Stimulated activated CD8-positive, alpha-beta memory T cell treated with anti-CD3 and anti-CD28 coated beads, Interleukin-12 subunit alpha, Interleukin-12 subunit beta, amount 100 ng/mL, for 24 hours (primary cell): ENCODE measurements around the gene ZNF385B.
"Not testable (repeated sequence)": the region's sequence is repeated elsewhere in the genome, so short reads cannot be mapped to it uniquely, and the experiment has no call there.

Experiments
- DNase-seq: peaks from one replicate; pipeline ENCODE4 v3.0.0-alpha.2; 2020; ENCODE audit errors: extremely low read depth

The ZNF385B gene

GRCh38 chr2:179636100-179636980, 225.1 kb downstream of the ZNF385B start:
- no peak for DNase-seq

- DNase-seq = not testable (repeated sequence)
Observed at GRCh38 chr2:179631769-179632385, 229.5 kb downstream of the ZNF385B start.

GRCh38 chr2:179629776-179630175, 231.6 kb downstream of the ZNF385B start:
- not testable (repeated sequence) for DNase-seq

GRCh38 chr2:179626261-179626660, 235.2 kb downstream of the ZNF385B start:
- no peak for DNase-seq

GRCh38 chr2:179622635-179623300, 238.6 kb downstream of the ZNF385B start:
- no peak for DNase-seq

- DNase-seq = no peak
Observed at GRCh38 chr2:179622112-179622511, 239.3 kb downstream of the ZNF385B start.

GRCh38 chr2:179619947-179620467, 241.4 kb downstream of the ZNF385B start:
- DNase-seq = no peak

- DNase-seq = no peak
Observed at GRCh38 chr2:179614121-179614520, 247.3 kb downstream of the ZNF385B start.

GRCh38 chr2:179613701-179614100, 247.7 kb downstream of the ZNF385B start:
- no peak for DNase-seq

GRCh38 chr2:179613299-179613651, 248.1 kb downstream of the ZNF385B start:
- no peak for DNase-seq

GRCh38 chr2:179612591-179613298, 248.7 kb downstream of the ZNF385B start:
- DNase-seq = no peak

GRCh38 chr2:179612108-179612507, 249.3 kb downstream of the ZNF385B start:
- DNase-seq = no peak

- DNase-seq = no peak
Observed at GRCh38 chr2:179606141-179606540, 255.3 kb downstream of the ZNF385B start.

GRCh38 chr2:179605341-179605740, 256.1 kb downstream of the ZNF385B start:
- DNase-seq = no peak

- no peak for DNase-seq
Observed at GRCh38 chr2:179604598-179604997, 256.8 kb downstream of the ZNF385B start.

GRCh38 chr2:179602452-179602851, 259.0 kb downstream of the ZNF385B start:
- no peak for DNase-seq

- DNase-seq = no peak
Observed at GRCh38 chr2:179596018-179596417, 265.4 kb downstream of the ZNF385B start.

- no peak for DNase-seq
Observed at GRCh38 chr2:179595284-179595683, 266.1 kb downstream of the ZNF385B start.

GRCh38 chr2:179594268-179595112, 266.9 kb downstream of the ZNF385B start:
- DNase-seq = no peak

- no peak for DNase-seq
Observed at GRCh38 chr2:179593323-179593722, 268.1 kb downstream of the ZNF385B start.
